ENCODE results near the gene SRBD1. TPM values are rescaled to one million over a fixed set of nuclear protein-coding genes. Genes with fewer than 3 reads are reported as not detected.

Gene SRBD1
- total RNA-seq, 2 donors from 2014 or later: 11.8 to 14.4 TPM

DNA sequence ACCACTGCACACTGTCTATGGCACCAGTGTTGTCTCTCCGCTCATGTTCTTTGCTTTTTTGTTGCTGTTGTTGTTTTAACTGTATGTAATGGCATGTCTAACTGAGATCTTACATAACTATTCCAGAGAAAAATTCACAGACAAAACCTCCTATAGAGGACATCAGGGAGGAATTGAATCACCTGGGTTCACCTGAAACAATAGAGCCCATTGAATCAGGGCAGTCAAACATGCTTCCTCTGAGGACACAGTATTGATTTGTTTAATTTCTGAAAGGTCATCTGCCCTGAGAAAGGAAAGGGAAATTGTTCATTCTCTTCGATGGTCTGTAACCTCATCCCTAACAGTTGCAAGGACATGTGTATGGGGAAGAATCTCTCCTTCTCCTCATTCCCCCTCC, 237.5 kb downstream of the SRBD1 start:
- Histone ChIP-seq H3K9ac (ENCODE audit: low read depth in 2 of 2, low read length in 2 of 2) (no peak overlapping the region), H3K4me1 (no peaks in the 10 kb centered on the region), H3K36me3 (no peaks in the 10 kb centered on the region), H3K27me3 (no peaks in the 10 kb centered on the region), H3K9me3 (no peaks in the 10 kb centered on the region), H3K4me3 (no peak overlapping the region), H3K27ac (no peak overlapping the region)
- DNase-seq: no peak
- intact Hi-C loops (cut with DNase I): no loop called here
- TF ChIP-seq, protein P1, sequence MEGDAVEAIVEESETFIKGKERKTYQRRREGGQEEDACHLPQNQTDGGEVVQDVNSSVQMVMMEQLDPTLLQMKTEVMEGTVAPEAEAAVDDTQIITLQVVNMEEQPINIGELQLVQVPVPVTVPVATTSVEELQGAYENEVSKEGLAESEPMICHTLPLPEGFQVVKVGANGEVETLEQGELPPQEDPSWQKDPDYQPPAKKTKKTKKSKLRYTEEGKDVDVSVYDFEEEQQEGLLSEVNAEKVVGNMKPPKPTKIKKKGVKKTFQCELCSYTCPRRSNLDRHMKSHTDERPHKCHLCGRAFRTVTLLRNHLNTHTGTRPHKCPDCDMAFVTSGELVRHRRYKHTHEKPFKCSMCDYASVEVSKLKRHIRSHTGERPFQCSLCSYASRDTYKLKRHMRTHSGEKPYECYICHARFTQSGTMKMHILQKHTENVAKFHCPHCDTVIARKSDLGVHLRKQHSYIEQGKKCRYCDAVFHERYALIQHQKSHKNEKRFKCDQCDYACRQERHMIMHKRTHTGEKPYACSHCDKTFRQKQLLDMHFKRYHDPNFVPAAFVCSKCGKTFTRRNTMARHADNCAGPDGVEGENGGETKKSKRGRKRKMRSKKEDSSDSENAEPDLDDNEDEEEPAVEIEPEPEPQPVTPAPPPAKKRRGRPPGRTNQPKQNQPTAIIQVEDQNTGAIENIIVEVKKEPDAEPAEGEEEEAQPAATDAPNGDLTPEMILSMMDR (IDR thresholded peaks at IDR 0.05): no peak

DNA sequence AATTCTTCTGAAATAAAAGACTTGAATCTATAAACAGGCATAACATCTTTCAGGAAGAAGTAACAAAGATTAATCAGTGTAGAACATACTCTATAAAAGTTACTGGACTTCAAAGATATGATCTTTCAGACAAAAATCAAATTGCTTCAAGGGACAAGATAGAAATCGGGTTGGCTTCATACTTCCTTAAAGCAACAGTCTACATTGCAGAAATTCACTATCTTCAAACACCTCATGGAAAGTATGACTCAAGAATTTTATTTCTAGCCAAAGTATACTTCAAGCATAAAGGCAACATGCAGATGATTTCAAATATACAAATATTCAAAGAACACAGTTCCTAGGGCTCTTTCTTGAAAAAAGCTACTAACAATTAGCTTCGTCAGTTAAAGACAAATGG, 240.7 kb downstream of the SRBD1 start:
- DNase-seq: no peak
- Histone ChIP-seq H3K4me3 (no peak overlapping the region), H3K36me3 (no peaks in the 10 kb centered on the region), H3K9me3 (no peaks in the 10 kb centered on the region), H3K4me1 (no peaks in the 10 kb centered on the region), H3K27ac (no peak overlapping the region), H3K27me3 (no peaks in the 10 kb centered on the region), H3K9ac (ENCODE audit: low read depth in 2 of 2, low read length in 2 of 2) (no peak overlapping the region)
- intact Hi-C loops (cut with DNase I): no loop called here
- TF ChIP-seq, protein P1 (IDR thresholded peaks at IDR 0.05): no peak

DNA sequence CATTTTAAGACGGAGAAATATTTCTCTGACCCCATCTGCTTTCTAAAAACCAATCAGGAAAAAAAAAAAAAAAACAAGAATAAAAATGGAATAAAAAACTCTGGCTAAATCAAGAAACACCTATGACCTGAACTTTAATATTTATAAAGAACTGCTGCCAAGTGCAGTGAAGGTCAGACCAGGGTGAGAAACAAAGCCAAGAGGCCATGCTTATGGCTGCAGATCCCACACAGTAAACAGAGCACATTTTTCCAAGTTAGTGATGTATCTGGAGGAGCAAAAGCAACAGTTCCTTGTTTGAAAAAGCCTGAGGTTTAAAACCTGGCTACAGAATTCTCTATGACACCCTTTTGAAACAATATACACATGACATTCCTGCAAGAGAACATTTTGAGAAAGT, 242.3 kb downstream of the SRBD1 start:
- intact Hi-C loops (cut with DNase I): no loop called here
- TF ChIP-seq, protein P1 (IDR thresholded peaks at IDR 0.05): no peak
- H3K4me3 ChIP-seq: no peak overlapping the region
- H3K9ac ChIP-seq (ENCODE audit: low read depth in 2 of 2, low read length in 2 of 2): no peak overlapping the region
- no peaks in the 10 kb centered on the region for H3K9me3 ChIP-seq
- DNase-seq: no peak
- no peaks in the 10 kb centered on the region for H3K27me3 ChIP-seq
- H3K36me3 ChIP-seq: no peaks in the 10 kb centered on the region
- no peak overlapping the region for H3K27ac ChIP-seq
- no peaks in the 10 kb centered on the region for H3K4me1 ChIP-seq

DNA sequence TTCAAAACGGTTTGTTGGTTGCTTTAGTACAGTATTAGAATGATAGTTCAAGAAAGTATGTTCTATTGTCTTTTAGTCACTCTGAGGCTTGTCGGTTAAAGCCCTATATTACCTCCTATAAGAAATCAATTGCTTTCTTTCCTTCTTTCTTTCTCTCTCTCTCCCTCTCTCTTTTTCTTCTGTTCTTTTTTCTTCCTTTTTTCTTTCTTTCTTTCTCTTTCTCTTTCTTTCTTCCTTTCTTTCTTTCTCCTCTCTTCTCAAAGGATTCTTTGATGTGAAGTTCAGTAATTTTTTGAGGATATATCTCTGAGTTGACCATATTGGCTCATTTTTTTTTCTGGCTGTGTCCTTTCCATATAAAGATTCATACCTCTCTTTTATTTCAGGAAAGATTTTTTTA, 249.4 kb downstream of the SRBD1 start:
- Histone ChIP-seq H3K9ac (ENCODE audit: low read depth in 2 of 2, low read length in 2 of 2) (no peak overlapping the region), H3K27ac (no peak overlapping the region), H3K4me3 (no peak overlapping the region), H3K4me1 (no peaks in the 10 kb centered on the region), H3K36me3 (no peaks in the 10 kb centered on the region), H3K9me3 (no peaks in the 10 kb centered on the region), H3K27me3 (no peaks in the 10 kb centered on the region)
- TF ChIP-seq, protein P1 (IDR thresholded peaks at IDR 0.05): no peak
- DNase-seq: no peak
- intact Hi-C loops (cut with DNase I): no loop called here

DNA sequence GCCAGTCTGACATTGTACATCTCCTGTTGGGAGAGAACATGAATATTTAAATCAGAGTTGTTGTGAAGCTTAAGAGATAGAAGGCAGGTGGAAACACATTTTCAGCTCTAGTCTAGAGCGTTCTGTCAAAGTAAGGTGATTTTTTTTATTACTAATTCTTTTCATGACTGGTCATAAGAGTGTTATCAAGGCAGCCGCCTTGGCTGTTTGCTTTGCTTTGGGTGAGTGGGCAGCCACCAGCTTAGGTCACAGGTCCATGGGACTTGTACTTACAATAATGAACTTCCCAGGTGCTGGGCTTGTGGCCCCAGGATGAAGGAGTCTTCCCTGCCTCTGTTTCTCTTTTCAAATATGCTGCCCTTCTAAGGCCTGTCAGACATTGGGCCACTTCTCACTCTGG, 256.3 kb downstream of the SRBD1 start:
- H3K9ac ChIP-seq (ENCODE audit: low read depth in 2 of 2, low read length in 2 of 2): no peak overlapping the region
- no peak overlapping the region for H3K4me3 ChIP-seq
- intact Hi-C loops (cut with DNase I): no loop called here
- no peaks in the 10 kb centered on the region for H3K9me3 ChIP-seq
- H3K27me3 ChIP-seq: no peaks in the 10 kb centered on the region
- H3K27ac ChIP-seq: no peak overlapping the region
- TF ChIP-seq, protein P1 (IDR thresholded peaks at IDR 0.05): no peak
- no peaks in the 10 kb centered on the region for H3K4me1 ChIP-seq
- no peaks in the 10 kb centered on the region for H3K36me3 ChIP-seq
- no peak for DNase-seq

DNA sequence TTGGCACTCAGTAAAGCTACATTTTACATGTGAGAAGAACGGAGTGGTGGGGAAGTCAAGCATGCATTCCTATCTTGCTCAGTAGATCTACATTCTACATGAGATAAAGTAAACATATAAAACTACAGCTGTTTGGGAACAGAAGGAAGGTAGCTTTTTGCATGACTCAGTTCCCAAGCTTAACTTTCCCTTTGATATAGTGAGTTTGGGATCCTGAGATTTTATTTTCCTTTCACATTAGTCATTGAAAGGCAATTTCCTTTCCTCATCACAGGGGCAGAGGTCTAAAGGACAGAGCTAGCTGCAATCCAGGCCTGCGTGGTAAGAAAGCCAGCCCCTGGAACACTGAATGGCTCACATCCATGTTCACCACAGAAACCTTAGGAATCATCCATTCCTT, 257.2 kb downstream of the SRBD1 start:
- no peaks in the 10 kb centered on the region for H3K27me3 ChIP-seq
- no peak overlapping the region for H3K27ac ChIP-seq
- no peak overlapping the region for H3K9ac ChIP-seq (ENCODE audit: low read depth in 2 of 2, low read length in 2 of 2)
- intact Hi-C loops (cut with DNase I): no loop called here
- no peak overlapping the region for H3K4me3 ChIP-seq
- DNase-seq: no peak
- H3K36me3 ChIP-seq: no peaks in the 10 kb centered on the region
- TF ChIP-seq, protein P1 (IDR thresholded peaks at IDR 0.05): no peak
- no peaks in the 10 kb centered on the region for H3K9me3 ChIP-seq
- H3K4me1 ChIP-seq: no peaks in the 10 kb centered on the region
